ENCODE measurements around the gene CARD9. TPM values are rescaled to one million over a fixed set of nuclear protein-coding genes. Genes with fewer than 3 reads are reported as not detected.

The CARD9 gene
- total and polyA plus RNA-seq, 2 of the 8 experiments (the other 6 are each of a cell fraction or from before 2014, with no cell fraction given) = 0.15 to 1.1 TPM

DNA sequence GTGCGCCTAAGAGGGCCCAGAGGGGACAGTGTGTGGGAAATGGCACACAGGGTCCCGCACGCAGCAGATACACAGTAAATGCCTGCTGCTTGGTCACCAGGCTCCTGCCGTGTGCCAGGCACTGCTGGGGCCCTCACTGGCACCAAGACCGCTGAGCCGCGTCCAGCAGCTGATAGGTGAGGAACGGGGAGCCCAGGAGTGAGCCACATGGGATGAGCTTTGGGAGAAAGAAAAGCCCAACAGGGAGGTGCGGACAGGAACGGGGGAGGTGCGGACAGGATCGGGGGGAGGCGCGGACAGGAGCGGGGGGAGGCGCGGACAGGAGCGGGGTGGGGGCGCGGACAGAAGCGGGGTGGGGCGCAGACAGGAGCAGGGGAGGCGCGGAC is 29.6 kb downstream of the CARD9 start (continued):
- TF ChIP-seq EZH2 (IDR thresholded peaks at IDR 0.05; ENCODE audit: low read depth, low read length, severe bottlenecking) (no peak), GABPA (IDR thresholded peaks at IDR 0.05; ENCODE audit: borderline replicate concordance, insufficient read depth, low read length) (no peak)
